Astrocyte (in vitro differentiated cells and primary cell): ENCODE data around the gene DCAF12. TPM values are rescaled to one million over a fixed set of nuclear protein-coding genes. Genes with fewer than 3 reads are reported as not detected.

Experiments
- DNase-seq: peaks from one replicate; pipeline ENCODE4 v3.0.0-alpha.2; 2010; ENCODE audit warnings: low read depth
- FAIRE-seq: peaks from 2 replicates; lab custom pipeline; 2011; peaks lifted over from hg19 to GRCh38; lab: Jason Lieb, UNC
- H2AFZ ChIP-seq: 2 replicates; pipeline ENCODE4 v1.6.0; 2012; ENCODE audit warnings: low read depth, low read length, inconsistent platforms
- H3K27ac ChIP-seq: 2 replicates; pipeline ENCODE4 v1.5.1; 2011; ENCODE audit warnings: low read depth, low read length, inconsistent platforms
- H3K27me3 ChIP-seq: 2 replicates; pipeline ENCODE4 v1.6.0; 2011; ENCODE audit warnings: low read length, inconsistent platforms; ENCODE audit not compliant: insufficient read depth
- H3K36me3 ChIP-seq: 2 replicates; pipeline ENCODE4 v1.5.1; 2011; ENCODE audit warnings: low read length, inconsistent platforms; ENCODE audit not compliant: insufficient read depth
- H3K4me1 ChIP-seq: 2 replicates; pipeline ENCODE4 v1.5.1; 2011; ENCODE audit warnings: low read length, inconsistent platforms; ENCODE audit not compliant: insufficient read depth
- H3K4me2 ChIP-seq: 2 replicates; pipeline ENCODE4 v1.6.0; 2012; ENCODE audit warnings: low read length, inconsistent platforms
- H3K4me3 ChIP-seq: 2 replicates; pipeline ENCODE4 v1.5.1; 2011; ENCODE audit warnings: low read depth, mild to moderate bottlenecking, low read length, inconsistent platforms; ENCODE audit not compliant: insufficient read depth
- H3K79me2 ChIP-seq: 2 replicates; pipeline ENCODE4 v1.6.0; 2012; ENCODE audit warnings: mild to moderate bottlenecking, low read length, inconsistent platforms; ENCODE audit not compliant: insufficient read depth
- H3K9ac ChIP-seq: 2 replicates; pipeline ENCODE4 v1.6.0; 2012; ENCODE audit warnings: mild to moderate bottlenecking, low read length, inconsistent platforms
- H3K9me3 ChIP-seq: 2 replicates; pipeline ENCODE4 v1.5.1; 2012; ENCODE audit warnings: low read depth, mild to moderate bottlenecking, low read length, inconsistent platforms; ENCODE audit not compliant: insufficient read depth
- H4K20me1 ChIP-seq: 2 replicates; pipeline ENCODE4 v1.6.0; 2012; ENCODE audit warnings: low read length, inconsistent platforms; ENCODE audit not compliant: insufficient read depth
- H3K27ac Mint-ChIP-seq: one replicate; pipeline ENCODE4 v1.8.0; 2021; ENCODE audit warnings: mild to moderate bottlenecking, mixed read lengths; ENCODE audit not compliant: unreplicated experiment
- H3K27me3 Mint-ChIP-seq: one replicate; pipeline ENCODE4 v1.8.0; 2021; ENCODE audit warnings: low read depth, mixed read lengths; ENCODE audit not compliant: unreplicated experiment
- H3K36me3 Mint-ChIP-seq: one replicate; pipeline ENCODE4 v1.8.0; 2021; ENCODE audit warnings: low read depth, mixed read lengths; ENCODE audit not compliant: unreplicated experiment
- H3K4me1 Mint-ChIP-seq: one replicate; pipeline ENCODE4 v1.8.0; 2021; ENCODE audit warnings: low read depth, mixed read lengths; ENCODE audit not compliant: unreplicated experiment
- H3K4me3 Mint-ChIP-seq: one replicate; pipeline ENCODE4 v1.8.0; 2021; ENCODE audit warnings: mild to moderate bottlenecking, moderate library complexity, mixed read lengths; ENCODE audit not compliant: unreplicated experiment
- H3K9me3 Mint-ChIP-seq: one replicate; pipeline ENCODE4 v1.8.0; 2021; ENCODE audit warnings: mild to moderate bottlenecking, mixed read lengths; ENCODE audit not compliant: unreplicated experiment
- EZH2 ChIP-seq: IDR thresholded peaks from 2 replicates; pipeline ENCODE4 v1.6.1; 2012; ENCODE audit warnings: mild to moderate bottlenecking, low read length, inconsistent platforms; ENCODE audit not compliant: insufficient read depth
- total RNA-seq: library from RNA; stranded (reverse); gene quantifications from 2 replicates; pipeline ENCODE4 v1.2.1, GENCODE V29; 2021
- TF ChIP-seq, protein P1 (sequence below): IDR thresholded peaks from 2 replicates; pipeline ENCODE4 v1.5.1; 2011; ENCODE audit warnings: low read depth, mild to moderate bottlenecking, inconsistent platforms, low read length, moderate library complexity; ENCODE audit not compliant: insufficient read depth

Gene DCAF12
- total RNA-seq, 1 donor from 2014 or later = 36.0 TPM

DNA sequence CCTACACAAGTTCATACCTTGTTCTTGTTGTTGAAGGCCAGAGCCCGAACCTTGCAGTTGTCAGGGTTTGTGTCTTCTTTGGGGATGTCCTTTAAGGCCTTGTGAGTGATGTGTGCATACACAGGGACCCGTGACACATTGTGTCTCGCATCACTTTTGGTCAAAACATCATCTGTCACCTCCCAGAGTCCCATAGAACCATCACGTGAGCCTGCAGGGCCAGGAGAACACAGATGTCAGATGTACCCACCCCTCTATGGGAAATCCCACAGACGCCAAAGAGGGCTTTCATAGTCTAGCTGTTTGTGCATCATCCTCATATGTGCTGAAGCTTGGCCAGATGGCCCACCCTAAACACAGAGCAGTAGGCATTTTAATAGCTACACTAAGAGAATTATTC is 28.2 kb downstream of the DCAF12 start:
- Mint-ChIP-seq H3K36me3 (peaks cover 3% of the 10 kb centered on the region), H3K4me3 (no peak overlapping the region), H3K27me3 (no peaks in the 10 kb centered on the region), H3K27ac (no peak overlapping the region), H3K9me3 (no peaks in the 10 kb centered on the region), H3K4me1 (no peaks in the 10 kb centered on the region)
- Histone ChIP-seq H2AFZ (no peak overlapping the region), H3K9ac (no peak overlapping the region), H3K4me1 (no peaks in the 10 kb centered on the region), H4K20me1 (no peaks in the 10 kb centered on the region), H3K9me3 (no peaks in the 10 kb centered on the region), H3K79me2 (no peaks in the 10 kb centered on the region), H3K36me3 (peaks cover 40% of the 10 kb centered on the region), H3K27ac (no peak overlapping the region), H3K4me2 (no peak overlapping the region), H3K27me3 (no peaks in the 10 kb centered on the region), H3K4me3 (no peak overlapping the region)
- DNase-seq = no peak
- FAIRE-seq = no peak
- TF ChIP-seq EZH2 = no peak
- TF ChIP-seq, protein P1, sequence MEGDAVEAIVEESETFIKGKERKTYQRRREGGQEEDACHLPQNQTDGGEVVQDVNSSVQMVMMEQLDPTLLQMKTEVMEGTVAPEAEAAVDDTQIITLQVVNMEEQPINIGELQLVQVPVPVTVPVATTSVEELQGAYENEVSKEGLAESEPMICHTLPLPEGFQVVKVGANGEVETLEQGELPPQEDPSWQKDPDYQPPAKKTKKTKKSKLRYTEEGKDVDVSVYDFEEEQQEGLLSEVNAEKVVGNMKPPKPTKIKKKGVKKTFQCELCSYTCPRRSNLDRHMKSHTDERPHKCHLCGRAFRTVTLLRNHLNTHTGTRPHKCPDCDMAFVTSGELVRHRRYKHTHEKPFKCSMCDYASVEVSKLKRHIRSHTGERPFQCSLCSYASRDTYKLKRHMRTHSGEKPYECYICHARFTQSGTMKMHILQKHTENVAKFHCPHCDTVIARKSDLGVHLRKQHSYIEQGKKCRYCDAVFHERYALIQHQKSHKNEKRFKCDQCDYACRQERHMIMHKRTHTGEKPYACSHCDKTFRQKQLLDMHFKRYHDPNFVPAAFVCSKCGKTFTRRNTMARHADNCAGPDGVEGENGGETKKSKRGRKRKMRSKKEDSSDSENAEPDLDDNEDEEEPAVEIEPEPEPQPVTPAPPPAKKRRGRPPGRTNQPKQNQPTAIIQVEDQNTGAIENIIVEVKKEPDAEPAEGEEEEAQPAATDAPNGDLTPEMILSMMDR = no peak

DNA sequence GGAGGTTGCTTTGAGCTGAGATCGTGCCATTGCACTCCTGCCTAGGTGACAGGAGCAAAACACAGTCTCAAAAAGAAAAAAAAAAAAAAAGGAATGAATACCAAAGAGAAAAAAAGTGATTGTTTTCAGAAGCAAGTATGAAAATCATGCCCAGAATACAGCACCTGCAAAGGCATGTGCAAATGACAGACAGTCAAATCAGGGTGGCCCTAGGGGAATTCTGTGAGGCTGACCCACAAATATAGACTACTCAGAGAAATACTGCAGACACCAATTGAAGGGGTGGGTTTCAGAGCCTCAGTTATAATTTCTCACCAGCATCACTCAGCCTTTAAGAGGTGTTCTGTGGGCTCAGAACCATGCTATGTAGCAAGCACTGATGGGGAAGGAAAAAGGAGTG is 28.6 kb downstream of the DCAF12 start:
- no peak overlapping the region for H2AFZ ChIP-seq
- FAIRE-seq (no peak), DNase-seq (no peak)
- no peak overlapping the region for H3K4me2 ChIP-seq
- H3K4me1 Mint-ChIP-seq = no peaks in the 10 kb centered on the region
- no peaks in the 10 kb centered on the region for H3K4me1 ChIP-seq
- H3K9ac ChIP-seq = no peak overlapping the region
- H3K27ac Mint-ChIP-seq = no peak overlapping the region
- no peak overlapping the region for H3K27ac ChIP-seq
- H3K79me2 ChIP-seq = no peaks in the 10 kb centered on the region
- H3K27me3 Mint-ChIP-seq = no peaks in the 10 kb centered on the region
- H3K4me3 Mint-ChIP-seq = no peak overlapping the region
- no peaks in the 10 kb centered on the region for H3K27me3 ChIP-seq
- no peak overlapping the region for H3K4me3 ChIP-seq
- peaks cover 5% of the 10 kb centered on the region for H3K36me3 Mint-ChIP-seq
- no peaks in the 10 kb centered on the region for H3K9me3 Mint-ChIP-seq
- no peaks in the 10 kb centered on the region for H3K9me3 ChIP-seq
- peaks cover 44% of the 10 kb centered on the region for H3K36me3 ChIP-seq
- no peaks in the 10 kb centered on the region for H4K20me1 ChIP-seq
- no peak for TF ChIP-seq EZH2
- TF ChIP-seq, protein P1 = no peak

DNA sequence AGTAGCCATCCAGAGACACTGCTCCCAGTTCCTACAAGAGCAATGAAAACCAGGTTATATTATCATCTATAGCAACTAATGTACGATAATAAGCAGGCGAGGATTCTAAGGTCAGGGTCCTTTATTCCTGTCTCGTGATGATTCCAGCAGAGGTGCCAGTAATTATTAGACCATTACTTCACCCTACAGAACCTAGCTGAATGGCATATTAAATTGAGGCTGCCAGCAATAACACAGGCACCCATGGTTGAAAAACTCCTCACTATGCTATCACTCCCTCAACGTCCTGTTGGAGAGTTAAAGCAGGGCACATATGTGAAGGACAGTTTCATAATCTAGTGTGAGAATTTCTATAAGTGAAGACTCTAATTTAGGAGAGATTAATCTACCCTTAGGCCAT is 29.7 kb downstream of the DCAF12 start:
- peaks cover 35% of the 10 kb centered on the region for H3K36me3 ChIP-seq
- TF ChIP-seq EZH2 = no peak
- TF ChIP-seq, protein P1 = no peak
- peaks cover 6% of the 10 kb centered on the region for H3K36me3 Mint-ChIP-seq

More for the DNA sequence above, 29.7 kb downstream of the DCAF12 start:
- Mint-ChIP-seq H3K9me3 (no peaks in the 10 kb centered on the region), H3K27me3 (no peaks in the 10 kb centered on the region), H3K4me3 (no peak overlapping the region), H3K27ac (no peak overlapping the region), H3K4me1 (peaks cover 3% of the 10 kb centered on the region)
- no peaks in the 10 kb centered on the region for H4K20me1 ChIP-seq
- no peak for DNase-seq
- no peaks in the 10 kb centered on the region for H3K27me3 ChIP-seq
- no peak overlapping the region for H3K4me2 ChIP-seq
- FAIRE-seq = no peak
- H3K27ac ChIP-seq = no peak overlapping the region
- H2AFZ ChIP-seq = no peak overlapping the region
- no peaks in the 10 kb centered on the region for H3K9me3 ChIP-seq
- no peak overlapping the region for H3K4me3 ChIP-seq
- H3K4me1 ChIP-seq = no peaks in the 10 kb centered on the region
- no peaks in the 10 kb centered on the region for H3K79me2 ChIP-seq
- no peak overlapping the region for H3K9ac ChIP-seq
